Activated CD4-positive, alpha-beta T cell treated with anti-CD3 and anti-CD28 coated beads, Interleukin-2, Interleukin-6, amounts not matched to agents 100 ng/mL and 50 ng/mL, durations not matched to agents 16 hours and 8 hours (primary cell): ENCODE data around the gene POMGNT1.
"Not testable (repeated sequence)": the region's sequence is repeated elsewhere in the genome, so short reads cannot be mapped to it uniquely, and the experiment has no call there.

Source experiments
- DNase-seq: peaks from one replicate; pipeline ENCODE4 v3.0.0-alpha.2; 2020

POMGNT1 gene

GRCh38 chr1:46197964-46198811 lies at the start of gene POMGNT1:
POMGNT1 (minus strand) TSS chr1:46198434; CDS start chr1:46197821, 613 bp downstream.
- peak; percentile 81 for DNase-seq

DNA sequence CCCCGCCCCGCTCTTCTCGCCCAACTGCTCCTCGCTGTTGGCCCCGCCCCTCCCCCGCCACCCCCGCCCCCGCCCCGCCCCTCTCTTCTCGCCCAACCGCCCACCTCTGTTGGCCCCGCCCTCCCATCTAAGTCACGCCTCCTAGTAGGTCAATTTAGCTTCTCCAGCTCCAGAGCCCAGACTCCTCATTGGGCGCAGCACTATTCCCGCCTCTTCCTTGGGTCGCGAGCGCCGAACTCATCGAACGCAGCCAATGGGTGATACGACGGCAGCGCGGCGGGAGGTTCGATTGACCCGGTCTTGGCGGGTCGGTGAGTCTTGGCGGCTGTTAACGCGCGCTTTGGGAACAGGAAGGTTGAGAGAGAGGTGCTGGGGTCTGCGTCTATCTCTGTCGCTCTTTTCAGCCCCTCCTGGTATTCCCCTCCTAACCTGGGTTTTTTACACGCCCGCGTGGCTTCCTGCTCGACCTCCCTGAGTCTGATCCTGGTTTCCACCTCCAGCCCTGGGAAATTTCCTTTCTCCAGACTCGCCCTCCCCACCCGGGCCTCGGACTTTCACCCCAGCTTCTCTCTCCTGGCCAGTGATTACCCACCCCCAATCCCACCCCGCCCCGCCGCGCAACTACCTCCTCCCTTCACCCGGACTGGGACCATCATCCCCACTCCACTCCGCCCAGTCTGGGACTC lies 49.3 kb upstream of the POMGNT1 start, which contains the start of gene RAD54L:
Gene RAD54L, plus strand, starts transcription at position 328 of the 686 bp plus-strand sequence. CDS start 643 bp downstream, outside the sequence.
- peak; percentile 100 for DNase-seq

DNA sequence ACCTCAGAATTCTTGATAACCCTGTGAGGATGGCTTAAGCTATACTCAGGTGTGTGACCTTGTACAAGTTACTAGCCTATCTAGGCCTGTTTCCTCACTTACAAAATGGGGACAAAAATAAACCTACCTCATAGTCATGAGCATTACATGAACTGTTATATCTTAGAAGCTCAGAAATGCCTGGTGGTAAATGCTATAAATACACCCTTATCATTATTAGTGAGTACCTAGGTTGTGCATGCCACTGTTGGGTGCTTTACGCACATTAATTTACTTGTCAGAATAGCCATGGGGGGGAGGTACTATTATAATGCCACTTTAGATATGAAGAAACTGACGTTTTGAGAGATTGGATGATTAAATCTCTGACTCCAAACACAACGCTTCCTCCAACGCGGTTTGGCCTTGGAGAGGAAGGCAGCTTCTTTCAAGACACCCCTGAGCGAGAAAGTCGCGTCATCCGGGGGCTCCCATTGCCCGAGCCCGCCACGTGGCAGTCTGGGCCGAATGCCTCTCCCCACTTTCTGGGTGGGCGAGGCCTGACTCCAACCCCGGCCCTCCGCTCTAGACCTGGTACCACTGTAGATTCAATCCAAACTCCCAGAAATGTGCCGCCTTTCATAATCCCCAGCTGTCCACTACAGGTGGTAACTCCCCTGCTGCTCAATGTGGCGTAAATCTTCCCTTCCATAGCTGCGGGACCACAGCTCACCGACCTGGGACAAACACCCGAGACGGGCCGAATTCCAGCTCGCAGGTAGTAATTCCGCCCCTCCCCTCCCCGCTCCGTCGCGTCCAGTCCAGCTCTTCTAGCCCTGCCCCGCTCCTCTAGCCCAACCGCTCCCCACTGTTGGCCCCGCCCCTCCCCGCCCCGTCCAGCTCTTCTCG lies 48.6 kb upstream of the POMGNT1 start:
- DNase-seq, result peak; percentile 69

DNA sequence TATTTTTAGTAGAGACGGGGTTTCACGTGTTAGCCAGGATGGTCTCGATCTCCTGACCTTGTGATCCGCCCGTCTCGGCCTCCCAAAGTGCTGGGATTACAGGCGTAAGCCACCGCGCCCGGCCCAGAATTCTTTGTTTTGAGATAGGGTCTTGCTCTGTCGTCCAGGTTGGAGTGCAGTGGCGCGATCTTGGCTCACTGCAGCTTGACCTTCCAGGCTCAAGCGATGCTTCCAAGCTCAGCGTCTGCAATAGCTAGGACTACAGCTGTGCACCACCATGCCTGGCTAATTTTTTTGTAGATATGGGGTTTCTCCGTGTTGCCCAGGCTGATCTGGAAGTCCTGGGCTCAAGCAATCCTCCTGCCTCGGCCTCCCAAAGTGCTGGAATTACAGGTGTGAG lies 47.9 kb upstream of the POMGNT1 start:
- DNase-seq, result not testable (repeated sequence)

DNA sequence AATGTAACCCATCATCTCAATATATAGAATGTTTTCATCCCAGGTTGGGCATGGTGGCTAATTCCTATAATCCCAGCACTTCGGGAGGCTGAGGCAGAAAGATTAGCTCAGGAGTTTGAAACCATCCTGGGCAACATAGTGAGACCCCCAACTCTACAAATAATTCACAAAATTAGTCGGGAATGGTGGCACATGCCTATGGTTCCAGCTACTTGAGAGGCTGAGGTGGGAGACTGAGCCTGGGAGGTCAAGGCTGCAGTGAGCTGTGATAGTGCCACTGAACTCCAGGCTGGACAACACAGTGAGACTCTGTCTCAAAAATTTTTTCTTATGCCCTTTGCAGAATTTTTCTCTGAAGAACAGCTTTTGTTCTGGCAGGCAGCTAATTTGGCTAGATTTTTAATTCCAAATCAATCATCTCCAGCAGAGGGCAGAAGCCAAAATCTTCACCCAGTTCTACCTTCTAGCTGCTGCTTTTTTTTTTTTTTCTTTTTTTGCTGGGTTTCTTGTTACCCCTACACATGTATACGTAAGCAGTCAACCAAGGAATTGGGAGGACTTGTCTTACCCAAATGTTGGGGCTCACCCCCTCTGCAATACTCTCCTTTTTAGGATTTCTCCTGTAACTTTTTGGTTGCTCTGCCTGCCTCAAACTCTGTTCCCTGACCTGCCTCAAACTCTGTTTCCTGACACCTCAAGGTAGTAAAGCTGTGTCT lies 46.6 kb upstream of the POMGNT1 start:
- DNase-seq, result peak; percentile 43

GRCh38 chr1:46243831-46244230 lies 45.6 kb upstream of the POMGNT1 start:
- not testable (repeated sequence) for DNase-seq

- DNase-seq, result no peak
Measured at GRCh38 chr1:46242918-46243317, 44.7 kb upstream of the POMGNT1 start.

DNA sequence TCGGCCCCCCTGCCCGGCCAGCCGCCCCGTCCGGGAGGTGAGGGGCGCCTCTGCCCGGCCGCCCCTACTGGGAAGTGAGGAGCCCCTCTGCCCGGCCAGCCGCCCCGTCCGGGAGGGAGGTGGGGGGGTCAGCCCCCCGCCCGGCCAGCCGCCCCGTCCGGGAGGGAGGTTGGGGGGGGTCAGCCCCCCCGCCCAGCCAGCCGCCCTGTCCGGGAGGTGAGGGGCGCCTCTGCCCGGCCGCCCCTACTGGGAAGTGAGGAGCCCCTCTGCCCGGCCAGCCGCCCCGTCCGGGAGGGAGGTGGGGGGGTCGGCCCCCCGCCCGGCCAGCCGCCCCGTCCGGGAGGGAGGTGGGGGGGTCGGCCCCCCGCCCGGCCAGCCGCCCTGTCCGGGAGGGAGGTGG lies 43.5 kb upstream of the POMGNT1 start:
- not testable (repeated sequence) for DNase-seq

DNA sequence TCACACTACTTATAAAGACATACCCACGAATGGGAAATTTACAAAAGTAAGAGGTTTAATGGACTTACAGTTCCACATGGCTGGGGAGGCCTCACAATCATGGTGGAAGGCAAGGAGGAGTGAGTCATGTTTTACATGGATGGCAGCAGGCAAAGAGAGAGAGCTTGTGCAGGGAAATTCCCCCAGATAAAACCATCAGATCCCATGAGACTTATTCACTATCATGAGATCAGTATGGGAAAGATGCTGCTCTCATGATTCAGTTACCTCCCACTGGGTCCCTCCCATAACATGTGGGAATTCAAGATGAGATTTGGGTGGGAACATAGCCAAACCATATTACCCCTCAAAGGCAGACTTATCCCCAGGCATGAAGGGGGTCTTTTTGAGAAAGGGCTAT lies 40.6 kb upstream of the POMGNT1 start:
- not testable (repeated sequence) for DNase-seq

DNA sequence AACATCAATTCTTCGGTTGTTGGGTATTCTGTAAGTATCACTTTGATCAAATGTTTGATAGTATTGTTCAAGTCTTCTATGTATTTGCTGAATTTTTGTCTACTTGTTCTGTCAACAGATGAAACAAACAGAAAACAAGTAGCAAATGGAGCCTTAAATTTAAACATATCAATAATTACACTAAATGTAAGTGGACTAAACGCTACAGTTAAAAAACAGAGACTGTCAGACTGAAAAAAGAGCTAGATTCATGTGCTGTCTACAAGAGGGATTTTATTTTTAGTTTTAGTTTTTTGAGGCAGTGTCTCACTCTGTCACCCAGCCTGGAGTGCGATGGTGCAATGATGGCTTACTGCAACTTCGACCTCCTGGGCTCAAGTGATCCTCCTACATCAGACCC lies 38.6 kb upstream of the POMGNT1 start:
- DNase-seq, result no peak

GRCh38 chr1:46231231-46231630 lies 33.0 kb upstream of the POMGNT1 start:
- not testable (repeated sequence) for DNase-seq

DNA sequence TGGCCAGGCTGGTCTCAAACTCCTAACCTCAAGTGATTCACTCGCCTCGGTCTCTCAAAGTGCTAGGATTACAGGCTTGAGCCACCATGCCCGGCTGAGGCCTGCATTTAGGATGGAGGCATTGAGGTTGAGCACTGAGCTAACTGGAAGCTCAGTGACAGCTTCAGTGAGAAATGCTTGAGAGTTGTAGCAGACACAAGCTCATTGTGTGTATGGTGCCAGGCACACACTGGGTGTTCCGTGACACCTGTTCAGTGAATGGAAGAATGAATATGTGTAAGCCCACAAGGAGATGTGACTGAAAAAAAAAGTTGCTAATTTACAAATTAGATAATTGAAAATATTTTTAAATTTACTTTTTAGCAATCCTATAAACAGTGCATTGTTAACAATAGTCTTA lies 26.7 kb upstream of the POMGNT1 start:
- no peak for DNase-seq

DNA sequence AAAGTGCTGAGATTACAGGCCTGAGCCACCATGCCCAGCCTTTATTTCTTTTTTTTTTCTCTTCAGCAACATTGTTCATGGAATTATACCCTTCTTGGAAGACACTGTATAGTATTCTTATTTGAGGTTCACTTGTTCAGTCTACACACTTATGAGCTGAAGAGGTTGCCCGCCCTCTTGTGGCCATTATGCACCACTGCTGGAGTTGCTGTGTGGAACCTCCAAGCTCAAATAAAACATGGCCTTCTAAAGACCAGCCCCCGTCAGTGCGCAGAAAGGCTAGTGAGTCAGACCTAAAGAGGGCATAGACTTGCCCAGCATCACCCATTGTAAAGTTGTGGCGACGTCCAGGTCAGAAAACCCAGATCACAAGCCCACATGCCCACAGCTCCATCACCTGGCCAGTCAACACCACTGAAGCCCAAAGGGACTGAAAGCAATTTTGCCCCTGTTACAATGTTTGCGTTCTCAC lies 25.3 kb upstream of the POMGNT1 start:
- DNase-seq, result peak; percentile 76

DNA sequence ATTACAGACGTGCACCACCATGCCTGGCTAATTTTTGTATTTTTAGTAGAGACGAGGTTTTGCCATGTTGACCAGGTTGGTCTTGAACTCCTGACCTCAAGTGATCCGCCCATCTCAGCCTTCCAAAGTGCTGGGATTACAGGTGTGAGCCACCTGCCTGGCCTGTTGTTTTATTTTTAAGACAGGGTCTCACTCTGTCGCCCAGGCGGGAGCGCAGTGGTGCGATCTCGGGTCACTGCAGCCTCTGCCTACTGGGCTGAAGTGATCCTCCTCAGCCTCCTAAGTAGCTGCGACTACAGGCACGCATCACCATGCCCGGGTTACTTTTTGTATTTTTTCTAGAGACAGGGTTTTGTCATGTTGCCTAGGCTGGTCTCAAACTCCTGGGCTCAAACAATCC lies 24.8 kb upstream of the POMGNT1 start:
- DNase-seq, result not testable (repeated sequence)

DNA sequence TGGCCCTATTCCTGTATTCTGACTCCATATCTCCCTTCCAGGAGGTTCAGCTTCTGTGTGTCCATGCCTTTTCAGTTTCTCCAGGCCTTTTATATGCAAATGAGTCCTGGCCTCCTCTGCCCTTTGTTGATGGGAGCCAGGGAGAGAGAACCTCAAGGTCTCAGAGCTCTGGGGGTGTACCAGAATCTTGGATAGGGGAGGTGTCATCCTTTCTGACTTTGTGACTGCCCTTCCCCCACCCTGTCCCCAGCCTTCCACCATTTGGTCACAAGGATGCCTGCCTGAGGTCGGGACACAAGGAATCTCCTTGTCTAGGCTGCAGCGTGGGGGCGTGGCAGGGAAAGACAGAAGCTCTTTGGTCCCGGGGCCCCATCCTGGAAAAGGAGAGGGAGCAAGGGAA lies 23.5 kb upstream of the POMGNT1 start:
- no peak for DNase-seq

DNA sequence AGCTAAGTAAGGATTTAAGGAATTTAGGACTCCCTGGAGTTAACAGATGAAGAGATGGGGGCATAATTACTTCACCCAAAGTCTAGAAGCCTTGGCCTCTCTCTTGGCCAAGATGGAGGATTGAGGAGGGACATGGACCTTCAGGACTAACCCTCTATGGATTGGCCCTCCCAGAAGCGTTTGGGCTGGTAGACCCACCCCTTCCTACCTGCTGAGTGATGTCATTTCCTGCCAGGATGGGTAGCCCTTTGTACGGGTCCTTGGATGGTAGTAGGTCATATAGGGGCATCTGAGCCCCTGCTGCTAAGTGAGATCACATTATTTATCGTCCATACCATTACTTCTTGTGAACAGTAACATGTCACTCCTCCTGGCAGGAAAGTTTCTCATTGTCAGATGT lies 22.6 kb upstream of the POMGNT1 start:
- DNase-seq, result no peak

DNA sequence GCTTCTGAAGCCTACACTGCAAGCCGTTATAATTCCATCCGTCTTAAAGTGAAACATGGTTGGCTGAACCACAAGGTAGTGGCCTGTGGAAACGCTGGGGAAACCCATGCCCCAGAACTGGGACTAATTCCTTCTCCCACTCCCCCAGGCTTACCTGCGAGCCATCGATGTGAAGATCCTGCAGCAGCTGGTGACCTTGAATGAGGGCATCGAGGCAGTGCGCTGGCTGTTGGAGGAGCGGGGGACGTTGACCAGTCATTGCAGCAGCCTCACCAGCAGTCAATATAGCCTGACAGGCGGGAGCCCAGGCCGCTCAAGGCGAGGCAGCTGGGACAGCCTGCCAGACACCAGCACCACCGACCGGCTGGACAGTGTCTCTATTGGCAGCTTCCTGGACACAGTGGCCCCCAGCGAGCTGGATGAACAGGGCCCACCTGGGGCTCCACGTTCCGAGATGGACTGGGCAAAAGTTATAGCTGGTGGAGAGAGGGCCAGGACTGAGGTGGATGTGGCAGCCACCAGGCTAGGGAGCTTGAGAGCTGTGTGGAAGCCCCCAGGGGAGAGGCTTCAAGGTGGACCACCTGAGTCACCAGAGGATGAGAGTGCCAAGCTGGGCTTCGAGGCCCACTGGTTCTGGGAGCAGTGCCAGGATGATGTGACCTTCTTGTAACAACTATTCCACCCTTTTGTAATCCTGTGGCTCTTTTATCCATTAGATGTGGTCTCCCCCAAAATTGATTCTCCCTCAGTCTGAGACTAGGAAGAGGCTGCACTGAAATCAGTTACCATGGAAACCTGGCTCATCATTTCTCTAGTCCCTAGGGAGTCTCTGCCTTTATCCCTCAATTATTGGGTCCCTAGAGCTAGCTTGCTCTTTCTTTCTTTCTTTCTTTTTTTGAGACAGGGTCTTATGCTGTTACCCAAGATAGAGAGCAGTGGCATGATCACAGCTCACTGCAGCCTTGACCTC lies 21.6 kb upstream of the POMGNT1 start:
- DNase-seq, result no peak

DNA sequence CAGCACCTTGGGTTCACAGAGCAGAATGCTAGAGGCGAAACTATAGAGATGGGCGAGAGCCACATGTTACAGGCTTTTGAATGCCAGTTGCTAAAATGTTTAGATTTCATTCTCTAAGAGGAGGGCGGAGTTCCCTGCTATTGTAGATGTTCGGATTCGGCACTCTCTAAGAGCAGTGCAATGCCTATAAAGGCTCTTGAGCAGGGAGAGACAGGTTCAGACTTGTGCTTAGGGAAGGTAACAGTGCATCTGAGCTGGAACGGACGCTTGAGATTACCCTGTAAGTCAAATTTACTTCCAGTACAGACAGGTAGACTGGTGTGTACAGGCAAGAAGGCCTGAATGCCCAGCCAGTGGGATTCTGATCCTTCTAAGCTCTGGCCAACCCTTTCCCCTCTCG lies 20.2 kb upstream of the POMGNT1 start:
- DNase-seq, result no peak

DNA sequence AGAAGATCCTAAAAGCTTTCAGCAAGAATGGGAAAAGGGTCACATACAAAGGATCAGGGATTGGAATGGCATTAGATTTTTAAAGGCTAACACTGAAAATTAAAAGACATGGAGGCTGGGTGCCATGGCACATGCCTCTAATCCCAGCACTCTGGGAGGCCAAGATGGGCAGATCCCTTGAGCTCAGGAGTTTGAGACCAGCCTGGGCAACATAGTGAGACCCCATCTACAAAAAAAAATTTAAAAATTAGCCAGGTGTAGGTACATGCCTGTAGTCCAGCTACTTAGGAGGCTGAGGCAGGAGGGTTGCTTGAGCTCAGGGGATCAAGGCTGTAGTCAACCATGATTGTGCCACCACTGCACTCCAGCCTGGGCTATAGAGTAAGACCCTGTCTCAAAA lies 17.3 kb upstream of the POMGNT1 start:
- no peak for DNase-seq

GRCh38 chr1:46211051-46211450 lies 12.8 kb upstream of the POMGNT1 start:
- no peak for DNase-seq

DNA sequence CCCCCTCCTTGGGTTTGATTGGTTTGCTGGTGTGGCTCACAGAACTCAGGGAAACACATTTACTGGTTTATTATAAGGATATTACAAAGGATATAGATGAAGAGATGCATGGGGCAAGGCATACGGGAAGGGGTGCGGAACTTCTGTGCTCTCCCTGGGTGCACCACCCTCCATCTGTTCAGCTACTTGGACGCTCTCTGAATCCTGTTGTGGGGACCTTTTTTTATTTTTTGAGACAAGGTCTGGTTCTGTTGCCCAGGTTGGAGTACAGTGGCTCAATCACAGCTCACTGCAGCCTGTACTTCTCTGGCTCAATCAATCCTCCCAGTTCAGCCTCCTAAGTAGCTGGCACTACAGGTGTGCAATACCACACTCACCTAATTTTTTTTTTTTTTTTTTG lies 12.3 kb upstream of the POMGNT1 start:
- no peak for DNase-seq
